GM19023 (cell line): ENCODE data around the gene TRPM7.
"Not testable (repeated sequence)": the region's sequence is repeated elsewhere in the genome, so short reads cannot be mapped to it uniquely, and the experiment has no call there.

Experiments
- ATAC-seq: cut with Tn5 transposase; IDR thresholded peaks from one replicate; pipeline ENCODE4 v1.9.1; 2021; ENCODE audit warnings: mild to moderate bottlenecking, moderate library complexity; ENCODE audit not compliant: unreplicated experiment

The TRPM7 gene

DNA sequence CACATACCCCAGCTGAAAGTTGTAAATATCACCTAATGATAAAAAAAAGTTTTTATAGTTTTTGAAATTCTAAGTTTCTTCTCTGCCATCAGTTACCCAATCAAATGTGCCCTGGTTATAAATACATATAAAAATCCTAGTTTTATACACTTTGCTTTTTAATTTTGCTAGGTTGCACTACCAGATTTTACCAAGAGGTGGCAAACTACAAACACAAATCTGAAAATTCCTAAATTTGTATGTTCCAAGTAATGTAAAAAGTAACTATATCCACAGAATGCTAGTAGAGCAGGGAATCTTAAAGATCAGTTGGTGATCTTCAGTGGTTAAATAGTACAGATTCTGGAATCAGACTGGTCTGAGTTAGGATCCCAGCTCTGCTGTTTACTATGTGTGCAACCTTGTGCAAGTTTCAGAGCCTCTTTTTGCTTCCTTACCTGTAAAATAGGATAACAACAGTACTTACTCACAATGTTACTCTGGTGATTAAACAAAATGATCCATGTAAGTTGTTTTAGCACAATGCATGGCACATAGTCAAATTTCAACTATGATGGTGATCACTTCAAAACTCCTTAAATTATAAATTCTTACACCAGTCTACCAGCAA lies 11.0 kb downstream of the TRPM7 start:
- no peak for ATAC-seq

DNA sequence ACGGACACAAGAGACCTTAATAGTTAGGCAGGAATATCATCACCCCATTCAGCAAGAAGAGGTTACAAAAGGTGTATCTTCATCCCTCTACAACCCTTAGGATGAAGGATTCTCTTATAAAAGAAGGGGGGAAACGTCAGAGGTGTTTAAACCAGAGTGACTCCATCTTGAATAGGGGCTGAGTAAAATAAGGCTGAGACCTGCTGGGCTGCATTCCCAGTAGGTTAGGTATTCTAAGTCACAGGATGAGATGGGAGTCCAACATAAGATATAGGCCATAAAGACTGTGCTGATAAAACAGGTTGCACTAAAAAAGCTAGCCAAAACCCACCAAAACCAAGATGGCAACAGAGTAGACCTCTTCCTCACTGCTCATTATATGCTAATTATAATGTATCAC lies 16.5 kb downstream of the TRPM7 start:
- ATAC-seq: no peak

DNA sequence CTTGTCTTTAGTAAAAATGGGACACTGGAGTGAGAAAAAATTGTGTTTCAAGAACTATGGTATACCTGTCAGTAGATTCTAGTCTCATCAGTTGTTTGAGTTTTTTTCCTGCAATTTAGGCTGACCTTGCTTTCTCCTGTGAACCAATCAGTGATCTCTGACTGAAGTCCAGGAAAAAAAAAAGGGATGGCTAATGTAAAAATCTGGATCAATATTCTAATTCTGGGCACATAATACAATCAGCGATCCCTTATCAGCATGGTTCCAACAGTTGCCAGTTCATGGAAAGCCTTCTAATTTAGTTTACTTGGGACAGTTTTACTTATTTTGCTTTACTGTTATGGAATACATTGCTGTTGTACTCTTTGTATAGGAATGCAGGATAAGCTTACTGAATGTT lies 17.0 kb downstream of the TRPM7 start:
- ATAC-seq: no peak

DNA sequence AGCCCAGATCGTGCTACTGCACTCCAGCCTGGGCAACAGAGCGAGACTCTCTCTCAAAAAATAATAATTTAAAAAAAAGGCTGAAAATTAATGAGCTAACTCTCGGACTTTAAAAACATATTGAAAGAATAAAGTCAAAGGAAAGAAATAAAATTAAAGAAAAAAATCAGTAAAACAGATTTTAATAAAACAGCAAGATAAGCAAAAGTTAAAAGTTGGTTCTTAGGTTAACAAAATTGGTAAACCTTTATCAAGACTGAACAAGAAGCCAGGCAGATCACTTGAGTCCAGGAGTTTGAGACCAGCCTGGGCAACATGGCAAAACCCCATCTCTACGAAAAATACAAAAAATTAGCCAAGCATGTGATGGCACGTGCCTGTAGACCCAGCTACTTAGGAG lies 20.7 kb downstream of the TRPM7 start:
- ATAC-seq: no peak

DNA sequence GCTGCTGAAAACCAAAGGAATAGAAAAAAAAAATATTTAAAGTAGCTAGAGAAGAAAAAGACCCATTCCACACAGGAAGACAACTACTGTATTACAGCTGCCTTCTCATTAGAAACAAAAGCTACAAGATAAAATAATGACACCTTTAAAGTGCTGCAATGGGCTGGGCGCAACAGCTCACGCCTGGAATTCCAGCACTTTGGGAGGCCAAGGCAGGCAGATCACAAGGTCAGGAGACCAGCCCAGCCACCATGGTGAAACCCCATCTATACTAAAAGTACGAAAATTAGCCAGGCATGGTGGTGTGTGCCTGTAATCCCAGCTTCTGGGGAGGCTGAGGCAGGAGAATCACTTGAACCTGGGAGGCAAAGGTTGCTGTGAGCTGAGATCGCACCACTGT lies 31.0 kb downstream of the TRPM7 start:
- ATAC-seq: no peak

DNA sequence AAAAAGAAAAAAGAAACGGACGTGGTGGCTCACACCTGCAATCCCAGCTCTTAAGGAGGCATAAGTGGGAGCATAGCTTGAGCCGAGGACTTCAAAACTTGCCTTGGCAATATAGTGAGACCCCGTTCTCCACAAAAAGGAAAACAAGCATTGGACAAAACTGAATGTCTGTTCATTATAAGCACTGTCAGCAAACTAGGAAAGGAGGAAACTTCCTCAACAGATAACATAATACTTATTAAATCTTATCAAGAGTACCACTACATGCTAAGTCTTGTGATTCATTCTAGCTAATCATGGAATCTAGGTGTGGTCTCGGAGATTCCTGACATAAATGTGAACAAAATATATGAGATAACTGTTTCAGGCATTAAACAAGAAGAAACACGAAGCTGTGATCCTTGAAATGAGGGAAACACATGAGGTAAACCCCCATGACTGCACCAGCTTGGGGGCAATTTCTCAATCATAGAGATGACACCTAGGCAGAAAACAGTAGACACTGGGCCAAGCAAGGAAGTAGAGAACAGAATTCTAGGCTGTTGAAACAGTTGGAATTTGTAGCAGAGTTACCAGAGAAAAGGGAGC lies 33.3 kb downstream of the TRPM7 start:
- no peak for ATAC-seq

DNA sequence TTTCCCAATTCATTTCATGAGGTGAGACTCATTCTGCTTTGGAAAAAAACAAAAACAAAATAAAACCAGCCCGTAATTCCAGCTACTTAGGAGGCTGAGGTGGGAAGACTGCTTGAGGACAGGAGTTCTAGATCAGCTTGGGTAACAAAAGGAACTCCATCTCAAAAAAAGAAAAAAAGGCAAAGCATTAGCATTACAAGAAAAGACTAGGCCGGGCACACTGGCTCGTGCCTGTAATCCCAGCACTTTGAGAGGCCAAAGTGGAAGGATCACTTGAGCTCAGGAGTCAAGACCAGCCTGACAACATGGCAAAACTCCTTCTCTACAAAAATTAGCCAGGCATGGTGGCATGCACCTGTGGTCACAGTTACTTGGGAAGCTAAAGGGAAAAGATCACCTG lies 33.9 kb downstream of the TRPM7 start:
- no peak for ATAC-seq

DNA sequence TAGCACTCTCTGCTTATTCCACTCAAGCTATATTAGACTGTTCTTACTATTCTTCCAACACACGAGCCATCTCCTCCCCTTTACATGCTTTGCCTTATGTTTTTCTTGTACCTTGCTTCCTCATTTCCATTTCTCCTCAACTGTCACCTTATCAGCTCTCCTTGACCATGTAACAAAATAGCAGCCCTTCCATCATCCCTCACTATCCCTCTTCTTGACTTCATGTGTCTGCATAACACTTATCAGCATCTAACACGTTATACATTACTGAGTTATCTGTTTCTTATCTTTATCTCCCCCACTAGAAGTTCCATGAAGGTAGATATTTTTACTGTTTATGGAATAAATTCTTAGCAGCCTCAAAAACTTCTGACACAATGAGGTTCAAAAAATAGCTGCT lies 45.3 kb downstream of the TRPM7 start:
- no peak for ATAC-seq

DNA sequence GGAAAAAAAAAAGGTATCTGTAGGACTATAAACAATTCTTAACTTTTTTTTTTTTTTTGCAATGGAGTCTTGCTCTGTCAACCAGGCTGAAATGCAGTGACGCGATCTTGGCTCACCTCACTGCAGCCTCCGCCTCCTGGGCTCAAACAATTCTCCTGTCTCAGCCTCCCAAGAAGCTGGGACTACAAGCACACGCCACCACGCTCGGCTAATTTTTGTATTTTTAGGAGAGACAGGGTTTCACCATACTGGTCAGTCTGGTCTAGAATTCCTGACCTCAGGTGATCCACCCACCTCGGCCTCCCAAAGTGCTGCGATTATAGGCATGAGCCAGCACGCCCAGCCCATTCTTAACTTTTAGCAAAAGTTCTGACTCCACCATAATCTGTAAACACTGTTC lies 50.5 kb downstream of the TRPM7 start:
- no peak for ATAC-seq

DNA sequence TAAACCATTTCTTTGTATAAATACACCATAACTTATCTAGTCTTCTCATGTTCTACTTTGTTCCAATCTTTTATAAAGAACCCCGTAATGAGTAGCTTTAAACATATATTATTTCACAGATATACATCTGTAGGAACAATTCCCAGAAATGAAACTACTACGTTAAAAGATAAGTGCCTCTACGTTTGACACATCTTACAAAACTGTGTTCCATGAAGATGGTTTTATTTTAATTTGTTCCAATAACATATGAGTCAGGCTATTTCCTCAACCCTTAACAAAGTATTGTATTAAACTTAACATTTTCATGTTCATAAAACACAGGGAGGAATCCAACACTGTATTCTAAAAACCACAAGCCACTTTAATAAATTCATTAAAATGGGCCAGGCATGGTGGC lies 52.9 kb downstream of the TRPM7 start:
- ATAC-seq: no peak

DNA sequence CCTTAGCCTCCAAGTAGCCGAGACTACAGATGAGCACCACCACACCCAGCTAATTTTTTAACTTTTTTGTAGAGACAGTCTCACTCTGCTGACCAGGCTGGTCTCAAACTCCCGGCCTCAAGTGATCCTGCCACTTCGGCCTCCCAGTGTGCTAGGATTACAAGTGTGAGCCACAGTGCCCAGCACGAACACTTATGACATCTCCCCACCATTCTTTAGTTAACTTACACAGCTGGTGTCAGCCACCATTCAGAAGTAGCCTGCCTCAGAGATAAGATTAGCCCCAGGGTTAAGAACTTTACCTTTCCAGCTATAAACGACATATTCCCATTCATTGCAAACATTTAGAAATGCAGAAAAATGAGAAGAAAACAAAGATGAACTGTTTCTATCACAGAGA lies 58.2 kb downstream of the TRPM7 start:
- no peak for ATAC-seq

DNA sequence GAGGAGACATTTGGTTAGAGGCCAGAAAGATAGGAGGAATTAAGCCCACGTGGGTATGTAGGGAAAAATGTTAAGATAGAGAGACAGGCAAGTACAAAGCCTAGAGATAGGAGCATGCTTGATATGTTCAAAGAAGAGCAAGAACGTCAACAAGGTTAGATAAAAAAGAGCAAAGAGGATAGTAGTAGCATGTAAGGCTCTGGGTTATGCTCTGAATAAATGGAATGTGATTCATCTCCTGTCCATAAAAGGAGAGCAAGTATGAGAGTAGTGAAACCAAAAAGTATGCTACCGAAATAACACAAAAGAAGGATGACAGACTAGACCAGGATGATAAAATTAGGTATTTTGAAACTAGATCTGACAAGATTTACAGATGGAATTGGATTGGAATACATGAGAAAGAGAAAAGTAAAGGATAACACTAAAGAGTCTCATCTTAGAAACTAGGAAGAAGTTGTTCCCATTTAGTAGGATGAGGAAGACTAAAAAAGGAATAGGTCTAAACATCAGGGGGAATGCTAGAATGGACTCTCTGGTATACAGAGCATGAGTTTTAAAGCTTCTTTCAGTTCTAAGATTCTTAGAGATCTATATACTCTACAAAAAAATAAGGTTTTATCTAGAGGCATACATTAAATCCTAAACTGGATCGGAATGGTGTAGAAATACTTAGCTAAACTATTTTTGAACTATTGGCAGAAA lies 59.1 kb downstream of the TRPM7 start:
- no peak for ATAC-seq

DNA sequence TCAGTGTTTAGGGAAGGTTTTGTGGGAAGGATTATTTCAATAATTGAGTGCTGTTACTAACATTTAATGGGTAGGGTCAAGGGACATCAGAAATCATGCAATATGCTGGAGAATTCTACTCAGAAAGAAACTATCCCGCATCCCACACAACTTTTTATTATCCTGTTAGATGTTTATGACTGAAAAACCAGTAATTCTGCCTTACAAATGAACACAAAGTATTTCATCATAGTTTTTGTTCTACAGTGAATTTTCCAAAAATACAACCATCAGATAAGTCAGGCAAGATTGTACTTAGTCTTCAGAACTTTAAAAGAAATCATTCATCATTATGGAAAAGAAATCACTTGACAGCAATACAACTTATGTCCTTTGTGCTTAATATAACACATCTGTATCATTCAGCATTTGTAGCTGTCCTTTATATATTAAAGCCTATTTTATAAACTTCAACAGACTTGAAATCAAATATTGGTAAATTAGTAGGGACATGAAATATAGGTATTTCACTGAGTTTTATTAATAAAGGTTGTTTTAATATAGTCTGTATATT lies 61.9 kb downstream of the TRPM7 start:
- ATAC-seq: no peak

DNA sequence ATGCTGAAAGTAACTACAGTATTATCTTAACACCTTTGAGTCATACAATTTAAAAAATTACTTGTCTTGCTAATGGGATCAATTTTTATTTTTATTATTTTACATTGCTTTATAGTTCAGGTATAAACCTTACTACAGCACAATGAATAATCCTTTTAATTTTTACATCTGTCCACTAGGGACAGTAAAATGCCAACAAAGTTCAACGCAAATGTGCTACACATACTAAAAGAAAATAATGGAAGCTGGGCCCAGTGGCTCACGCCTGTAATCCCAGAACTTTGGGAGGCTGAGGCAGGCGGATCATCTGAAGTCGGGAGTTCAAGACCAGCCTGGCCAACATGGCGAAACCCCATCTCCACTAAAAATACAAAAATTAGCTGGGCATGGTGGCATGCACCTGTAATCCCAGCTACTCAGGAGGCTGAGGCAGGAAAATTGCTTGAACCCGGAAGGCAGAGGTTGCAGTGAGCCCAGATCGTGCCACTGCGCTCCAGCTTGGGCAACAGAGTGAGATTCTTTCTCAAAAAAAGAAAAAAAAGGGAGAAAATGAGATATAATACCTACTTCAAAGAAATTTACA lies 64.1 kb downstream of the TRPM7 start:
- ATAC-seq: not testable (repeated sequence)

DNA sequence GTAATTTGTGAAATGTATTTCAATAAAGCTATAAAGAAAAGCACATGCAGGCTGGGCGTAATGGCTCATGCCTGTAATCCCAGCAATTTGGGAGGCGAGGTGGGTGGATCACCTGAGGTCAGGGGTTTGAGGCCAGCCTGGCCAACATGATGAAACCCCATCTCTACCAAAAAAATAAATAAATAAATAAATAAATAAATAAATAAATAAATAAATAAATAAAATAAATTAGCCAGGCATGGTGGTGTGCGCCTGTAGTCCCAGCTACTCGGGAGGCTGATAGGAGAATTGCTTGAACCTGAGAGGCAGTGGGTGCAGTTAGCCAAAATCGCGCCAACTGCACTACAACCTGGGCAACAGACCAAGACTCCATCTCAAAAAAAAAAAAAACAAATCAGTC lies 69.6 kb downstream of the TRPM7 start:
- ATAC-seq: not testable (repeated sequence)

DNA sequence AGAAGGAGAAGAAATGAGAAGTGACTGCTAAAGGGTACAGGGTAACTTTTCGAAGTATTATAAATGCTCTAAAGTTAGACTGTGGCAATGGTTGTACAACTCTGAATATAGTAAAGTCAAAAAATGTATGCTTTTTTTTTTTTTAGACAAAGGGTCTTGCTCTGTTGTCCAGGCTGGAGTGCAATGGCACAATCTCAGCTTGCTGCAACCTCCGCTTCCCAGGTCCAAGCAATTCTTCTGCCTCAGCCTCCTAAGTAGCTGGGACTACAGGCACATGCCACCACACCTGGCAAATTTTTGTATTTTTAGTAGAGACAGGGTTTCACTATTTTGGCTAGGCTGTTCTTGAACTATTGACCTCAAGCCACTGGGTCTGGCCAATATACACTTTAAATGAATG lies 70.0 kb downstream of the TRPM7 start:
- ATAC-seq: not testable (repeated sequence)

DNA sequence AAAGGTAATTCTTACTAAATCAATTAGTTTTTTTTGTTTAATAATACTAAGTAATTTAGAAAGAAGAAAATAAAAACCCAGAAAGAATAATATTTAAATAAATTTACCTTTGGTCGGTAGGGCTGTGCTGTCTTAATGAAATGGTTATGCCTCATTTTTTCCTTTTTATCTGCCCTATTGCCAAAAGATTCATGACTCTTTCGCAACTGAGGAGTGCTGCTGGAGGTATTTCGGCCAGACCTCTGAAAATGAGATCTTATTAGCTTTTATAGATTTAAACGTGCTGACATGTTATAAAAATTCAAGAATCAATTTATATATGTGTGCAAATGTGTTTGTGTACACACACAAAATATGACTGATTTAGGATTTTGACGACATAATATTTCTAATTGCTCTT lies 73.0 kb downstream of the TRPM7 start:
- no peak for ATAC-seq

DNA sequence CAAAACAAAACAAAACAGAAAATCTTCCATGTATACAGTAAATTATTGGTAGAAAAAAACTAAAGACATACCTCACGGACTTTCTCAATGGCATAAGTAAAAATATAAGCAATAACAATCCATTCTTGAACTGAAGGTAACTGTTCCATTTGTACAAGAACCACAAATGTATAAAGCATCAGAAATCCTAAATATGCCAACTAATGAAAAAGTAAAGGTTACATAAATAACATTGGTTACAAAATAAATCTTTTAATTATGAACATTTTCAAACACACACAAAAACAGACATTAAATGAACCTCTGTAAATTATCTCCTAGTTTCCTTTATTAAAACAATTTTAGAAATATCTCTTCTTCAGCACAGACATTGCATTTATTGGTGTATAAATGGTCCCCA lies 79.5 kb downstream of the TRPM7 start:
- ATAC-seq: no peak

DNA sequence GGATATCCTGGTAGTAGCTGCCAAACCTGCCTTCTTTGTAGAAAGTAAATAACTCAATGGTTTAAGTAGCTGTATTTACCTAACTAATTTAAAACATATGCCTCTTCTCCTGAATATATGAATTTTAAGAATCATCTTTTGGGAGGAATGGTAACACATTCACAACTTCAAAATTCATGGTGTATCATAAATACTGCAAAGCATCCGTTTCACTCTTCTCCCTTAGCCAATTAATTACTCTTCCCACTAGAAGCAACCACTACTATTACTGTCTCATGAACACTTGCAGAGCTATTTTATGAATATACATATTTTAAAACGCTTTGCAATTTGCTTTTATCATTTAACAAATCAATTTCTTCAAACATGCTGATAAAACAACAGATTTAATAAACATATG lies 81.1 kb downstream of the TRPM7 start:
- ATAC-seq: no peak

DNA sequence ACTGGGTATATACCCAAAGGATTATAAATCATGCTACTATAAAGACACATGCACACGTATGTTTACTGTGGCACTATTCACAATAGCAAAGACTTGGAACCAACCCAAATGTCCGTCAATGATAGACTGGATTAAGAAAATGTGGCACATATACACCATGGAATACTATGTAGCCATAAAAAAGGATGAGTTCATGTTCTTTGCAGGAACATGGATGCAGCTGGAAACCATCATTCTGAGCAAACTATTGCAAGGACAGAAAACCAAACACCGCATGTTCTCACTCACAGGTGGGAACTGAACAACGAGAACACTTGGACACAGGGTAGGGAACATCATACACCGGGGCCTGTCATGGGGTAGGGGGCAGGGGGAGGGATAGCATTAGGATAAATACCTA lies 84.6 kb downstream of the TRPM7 start:
- not testable (repeated sequence) for ATAC-seq

DNA sequence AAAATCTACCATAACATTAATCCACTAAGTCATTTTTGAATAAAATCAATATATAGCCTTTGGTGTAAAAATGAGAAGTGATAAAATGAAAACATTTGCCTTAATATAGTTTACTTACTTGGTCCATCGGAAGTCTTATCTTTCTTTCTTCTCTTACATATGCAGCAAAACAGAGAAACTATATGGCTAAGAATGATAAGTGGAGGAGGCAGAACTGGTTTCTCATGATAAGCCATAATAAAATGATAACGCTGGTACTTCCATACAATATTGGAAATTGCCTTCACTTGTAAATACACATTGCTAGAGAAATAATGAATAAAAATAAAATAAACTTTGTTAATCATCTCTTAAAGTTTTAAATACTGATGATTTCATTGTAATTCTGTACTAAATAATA lies 92.3 kb downstream of the TRPM7 start:
- ATAC-seq: no peak

DNA sequence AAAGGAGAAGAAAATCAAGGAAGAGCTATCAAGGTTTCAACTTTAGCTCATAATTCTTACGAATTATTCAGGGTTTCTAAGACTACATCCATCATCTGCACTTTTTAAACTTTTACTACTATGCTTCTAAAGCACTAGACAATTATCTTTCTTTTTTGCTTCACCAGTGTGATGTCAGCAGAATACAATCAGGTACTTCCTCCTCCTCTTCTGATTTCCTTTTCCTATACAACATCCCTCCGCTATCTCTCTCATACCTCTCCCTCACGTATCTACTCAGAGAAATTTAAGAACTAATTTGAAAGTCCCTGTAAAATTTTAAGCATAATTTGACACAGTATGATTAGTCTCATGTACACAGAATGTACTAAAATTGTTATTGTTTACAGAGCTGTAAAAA lies 92.8 kb downstream of the TRPM7 start:
- no peak for ATAC-seq
